Skin of body (tissue), 2 donors: ENCODE measurements around the gene FGFR3. TPM values are rescaled to one million over a fixed set of nuclear protein-coding genes. Genes with fewer than 3 reads are reported as not detected.

Source experiments
- DNase-seq: peaks from one replicate; lab custom pipeline; 2025; lab: John Stamatoyannopoulos, UW
- total RNA-seq: library from RNA; depleted of rRNA; stranded (reverse); fragments of >200 nt; gene quantifications from one replicate; pipeline ENCODE4 v1.2.3, GENCODE V29; 2014

Gene FGFR3
- total RNA-seq, 1 donor from 2014 or later, result 30.4 TPM

DNA sequence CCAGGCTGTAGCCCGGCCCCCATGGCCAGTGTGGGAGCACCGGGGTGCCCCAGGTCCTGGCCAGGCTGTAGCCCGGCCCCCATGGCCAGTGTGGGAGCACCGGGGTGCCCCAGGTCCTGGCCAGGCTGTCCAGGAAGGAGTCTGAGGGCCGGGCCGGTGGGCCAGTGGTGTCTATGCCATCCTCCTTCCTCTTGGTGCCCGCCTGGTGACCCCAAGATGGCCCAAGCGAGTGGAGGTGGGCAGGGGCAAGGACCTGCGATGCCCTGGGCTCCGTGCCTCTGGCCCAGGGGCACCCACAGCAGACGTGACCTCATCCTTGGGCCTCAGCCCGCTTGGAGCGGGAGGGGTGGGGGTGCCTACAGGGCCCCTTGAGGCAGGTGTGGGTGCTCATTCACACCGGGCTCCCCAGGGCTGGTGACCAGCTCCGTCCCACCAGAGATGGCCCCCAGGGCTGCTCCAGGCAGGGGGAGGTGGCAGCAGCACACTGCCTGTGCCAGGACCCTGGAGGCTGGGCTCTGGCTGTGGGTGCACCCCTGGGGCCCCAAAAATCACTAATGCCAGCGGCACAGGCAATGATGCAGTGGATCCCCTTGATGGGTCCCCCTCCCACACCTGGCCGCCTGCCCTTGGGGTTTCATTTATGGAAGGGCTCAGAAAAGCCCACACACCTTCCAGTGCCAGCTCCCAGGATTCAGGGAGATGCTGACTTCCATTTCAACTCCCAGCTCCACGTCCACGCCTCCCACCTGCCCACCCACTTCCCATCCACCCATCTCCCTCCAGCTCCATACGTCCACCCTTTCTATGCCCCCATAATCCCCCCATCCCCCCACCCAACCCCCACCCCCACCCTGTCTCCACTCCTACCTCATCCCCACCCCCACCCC, 36.0 kb upstream of the FGFR3 start:
- no peak for DNase-seq

DNA sequence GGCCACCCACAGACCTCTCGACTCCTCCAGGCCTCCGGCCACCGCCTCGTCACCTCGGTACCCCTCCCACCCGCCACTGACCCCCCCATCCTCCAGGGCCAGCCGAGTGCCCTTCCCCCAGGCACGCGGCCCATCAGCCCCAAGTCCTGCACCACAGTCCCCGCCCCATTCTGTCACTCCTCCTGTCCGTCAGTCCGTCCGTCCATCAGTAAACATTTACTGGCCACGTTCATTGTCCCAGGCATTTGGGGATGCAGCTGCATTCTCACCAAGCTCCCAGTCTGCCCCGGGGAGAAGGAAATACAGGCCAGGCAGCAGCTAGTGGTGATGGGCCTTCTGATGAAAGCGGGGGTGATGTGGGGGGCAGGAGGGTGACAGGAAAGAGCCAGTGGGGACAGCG, 35.3 kb upstream of the FGFR3 start:
- no peak for DNase-seq

DNA sequence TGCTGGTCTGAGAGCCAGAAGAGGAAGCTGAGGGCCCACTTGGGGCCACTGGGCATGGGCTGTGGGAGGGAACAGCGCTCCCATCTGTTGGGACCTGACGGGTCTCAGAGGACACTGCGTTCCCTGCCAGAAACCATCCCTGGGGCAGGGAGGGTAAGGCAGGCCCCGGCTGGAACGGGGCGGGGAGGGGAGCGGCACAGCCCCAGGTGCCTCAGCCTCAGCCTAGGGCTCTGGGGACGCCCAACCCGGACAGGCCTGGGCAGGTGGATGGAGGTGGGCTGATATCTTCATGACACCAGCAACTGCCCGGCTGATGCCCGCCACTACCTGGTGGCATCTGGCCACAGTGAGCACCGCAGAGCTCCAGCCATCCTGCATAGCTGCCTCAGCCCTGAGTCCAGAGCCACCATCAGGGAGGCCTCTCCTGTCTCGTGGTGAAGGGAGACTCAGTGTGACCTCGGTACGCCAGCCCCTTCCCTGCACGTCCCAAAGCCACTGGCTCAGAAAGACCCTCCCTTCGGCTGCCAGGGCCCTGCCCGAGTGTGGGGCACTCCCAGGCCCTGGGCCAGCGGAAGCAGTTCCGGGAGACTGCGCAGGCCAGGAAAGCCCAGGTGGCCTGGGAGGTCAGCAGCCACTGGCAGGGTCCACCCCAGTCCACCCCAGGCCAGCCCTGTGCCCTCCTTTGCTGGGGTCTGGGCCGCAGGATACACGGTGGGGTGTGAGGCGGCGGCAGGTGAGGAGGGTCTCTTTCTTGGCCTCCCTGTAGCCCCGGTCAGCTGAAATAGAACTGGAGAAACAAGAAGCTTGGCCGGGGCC, 34.6 kb upstream of the FGFR3 start:
- DNase-seq, result no peak

DNA sequence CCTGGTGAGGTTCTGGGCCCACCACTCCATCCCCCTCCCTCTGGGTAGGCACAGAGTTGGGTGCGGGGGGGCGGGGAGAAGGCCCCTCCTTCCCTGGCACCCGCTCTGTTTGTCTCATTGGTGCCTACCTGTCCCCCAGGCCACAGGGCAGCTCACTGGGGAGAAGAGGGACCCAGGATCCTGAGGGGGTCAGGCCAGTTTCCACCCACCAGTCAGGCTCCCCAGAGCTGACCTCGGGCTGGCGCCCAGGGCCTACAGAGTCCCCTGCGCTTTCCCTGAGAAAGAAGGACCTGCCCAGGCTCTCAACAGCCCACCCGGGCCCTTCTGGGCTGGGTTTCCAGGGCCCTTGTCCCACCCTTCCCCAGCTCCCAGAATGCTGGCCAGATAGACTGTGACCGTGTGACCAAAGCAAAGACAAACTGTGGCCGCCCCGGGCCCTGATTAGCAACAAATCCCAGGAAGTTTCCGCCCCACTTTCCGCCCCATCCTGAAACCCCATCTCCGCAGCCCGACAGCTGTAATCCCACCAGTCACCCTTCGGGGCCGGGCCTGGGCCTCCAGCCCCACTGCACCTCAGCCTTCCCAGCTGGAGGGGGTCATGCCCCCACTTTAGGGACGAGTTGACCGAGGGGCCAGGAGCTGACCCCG, 33.8 kb upstream of the FGFR3 start:
- no peak for DNase-seq

DNA sequence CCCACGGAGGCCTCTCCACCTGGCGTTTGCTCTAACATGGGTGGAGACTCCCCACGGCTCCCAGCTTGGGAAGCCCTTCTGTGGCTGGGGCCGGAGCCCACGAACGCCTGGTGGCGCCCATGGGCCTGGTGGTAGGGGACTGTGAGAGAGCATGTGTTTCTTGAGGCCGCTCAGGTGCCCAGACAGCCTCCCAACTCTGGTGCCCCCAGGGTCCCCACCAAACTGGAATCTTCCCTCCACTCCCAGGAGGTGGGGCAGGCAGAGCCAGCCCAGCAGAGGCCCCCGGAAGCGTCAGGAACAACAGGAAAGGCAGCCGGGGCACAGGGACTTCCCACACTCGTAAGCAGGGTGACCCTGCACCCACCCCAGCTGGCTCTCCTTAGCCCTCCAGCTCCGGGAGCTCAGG, 33.3 kb upstream of the FGFR3 start:
- DNase-seq, result no peak

DNA sequence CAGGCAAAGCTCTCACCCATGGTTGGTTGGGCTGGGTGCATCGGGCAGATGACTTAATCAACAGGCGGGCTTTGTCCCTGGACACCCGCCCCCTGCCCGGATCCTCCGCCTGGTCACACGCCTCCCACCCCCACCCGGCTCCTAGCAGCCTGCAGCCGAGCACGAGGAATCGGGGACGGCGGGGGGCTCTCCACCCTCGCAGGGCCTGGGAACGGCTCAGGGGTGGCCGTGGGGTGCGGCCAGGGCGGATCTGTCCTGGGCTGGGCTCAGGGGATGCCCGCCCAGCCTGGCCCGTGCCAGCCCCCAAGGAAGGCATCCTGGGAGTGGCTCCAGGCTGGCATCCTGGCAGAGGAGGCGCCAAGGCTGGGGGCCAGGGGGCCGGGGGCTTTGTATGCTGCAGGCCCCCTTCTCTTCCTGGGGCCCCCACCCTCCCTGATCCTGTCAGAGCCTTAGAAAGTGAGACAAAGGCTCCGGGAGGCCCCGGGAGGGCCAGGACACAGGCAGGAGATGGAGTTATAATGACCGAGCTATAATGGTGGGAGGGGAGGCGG, 32.5 kb upstream of the FGFR3 start:
- no peak for DNase-seq

DNA sequence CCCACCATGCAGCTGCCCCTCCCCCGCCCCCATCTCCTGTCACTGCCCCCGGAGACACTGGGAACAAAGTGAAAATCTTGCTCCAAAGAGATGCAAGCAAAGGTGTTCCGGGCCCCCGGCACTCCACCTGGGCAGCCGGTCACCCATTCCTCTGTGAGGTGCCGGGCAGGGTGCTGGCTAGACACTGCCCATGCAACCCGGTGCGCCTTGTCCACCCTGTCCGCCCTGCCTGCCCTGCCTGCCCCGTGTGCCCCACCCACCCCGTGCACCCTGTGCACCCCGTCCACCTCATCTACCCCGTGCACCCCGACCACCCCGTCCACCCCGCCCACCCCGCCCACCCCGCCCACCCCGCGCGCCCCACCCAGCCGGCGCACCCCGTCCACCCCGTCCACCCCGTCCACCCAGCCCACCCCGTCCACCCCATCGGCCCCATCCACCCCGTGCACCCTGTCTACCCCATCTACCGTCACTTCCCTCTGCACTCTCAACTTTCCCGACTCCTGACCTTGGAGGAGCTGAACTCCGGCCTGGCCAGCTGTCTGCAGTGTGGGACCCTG, 31.9 kb upstream of the FGFR3 start:
- DNase-seq, result no peak

DNA sequence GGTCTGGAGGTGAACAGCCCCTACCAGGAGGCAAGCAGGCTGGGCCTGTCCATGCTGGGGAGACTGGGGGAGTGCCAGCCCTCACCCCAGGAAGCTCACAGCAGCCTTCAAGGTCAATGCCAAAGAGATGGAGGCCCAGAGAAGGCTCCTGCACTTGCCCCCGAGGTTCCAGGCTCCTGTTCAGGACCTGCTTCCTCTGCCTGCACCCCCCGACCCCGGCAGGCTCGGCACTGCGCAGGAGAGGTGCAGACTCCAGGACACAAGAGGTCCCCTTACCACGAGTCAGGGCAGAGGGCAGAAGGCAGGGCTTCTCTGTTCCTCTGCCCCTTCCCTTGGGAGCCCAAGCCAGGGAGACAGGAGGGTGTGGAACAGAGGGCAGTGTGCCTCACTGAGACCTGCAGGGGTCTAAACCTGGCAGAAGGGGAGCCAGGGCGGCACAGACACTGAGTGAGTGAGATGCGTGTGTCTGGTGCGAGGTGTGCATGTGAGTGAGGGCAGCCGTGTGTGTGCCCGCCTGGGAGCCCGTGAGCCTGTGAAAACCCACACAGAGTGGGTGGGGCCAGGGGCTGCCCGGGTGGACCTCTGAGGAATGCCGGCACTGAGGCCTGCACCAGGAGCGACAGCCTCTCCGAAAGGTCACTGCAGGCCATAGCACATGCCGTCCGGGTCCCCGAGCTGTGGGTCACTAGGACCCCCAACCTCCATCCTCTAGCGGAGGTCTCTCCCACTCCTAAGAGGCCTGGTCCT, 30.7 kb upstream of the FGFR3 start:
- no peak for DNase-seq

DNA sequence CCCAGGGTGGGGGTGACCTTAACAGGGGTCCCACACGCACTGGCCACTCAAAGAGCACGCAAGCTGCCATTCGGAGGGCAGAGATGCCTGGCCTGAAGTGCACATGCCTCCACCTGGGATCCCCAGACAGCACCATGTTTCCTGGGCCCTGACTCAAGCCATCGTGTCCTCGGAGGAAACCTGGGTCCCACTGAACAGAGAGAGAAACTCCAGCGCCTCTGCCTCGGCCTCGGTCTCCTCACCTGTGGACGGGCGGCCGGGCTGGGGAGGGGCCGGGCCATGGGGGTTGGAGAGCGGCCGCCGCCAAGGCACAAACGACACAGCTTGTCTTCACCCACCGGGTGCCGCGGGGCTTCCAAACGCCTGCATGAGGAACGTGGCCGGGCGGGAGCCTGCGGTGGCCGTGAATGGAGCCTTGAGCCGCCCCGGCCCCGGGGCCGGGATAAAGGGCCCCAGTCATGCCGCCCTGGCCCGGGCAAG, 30.0 kb upstream of the FGFR3 start:
- DNase-seq, result no peak

DNA sequence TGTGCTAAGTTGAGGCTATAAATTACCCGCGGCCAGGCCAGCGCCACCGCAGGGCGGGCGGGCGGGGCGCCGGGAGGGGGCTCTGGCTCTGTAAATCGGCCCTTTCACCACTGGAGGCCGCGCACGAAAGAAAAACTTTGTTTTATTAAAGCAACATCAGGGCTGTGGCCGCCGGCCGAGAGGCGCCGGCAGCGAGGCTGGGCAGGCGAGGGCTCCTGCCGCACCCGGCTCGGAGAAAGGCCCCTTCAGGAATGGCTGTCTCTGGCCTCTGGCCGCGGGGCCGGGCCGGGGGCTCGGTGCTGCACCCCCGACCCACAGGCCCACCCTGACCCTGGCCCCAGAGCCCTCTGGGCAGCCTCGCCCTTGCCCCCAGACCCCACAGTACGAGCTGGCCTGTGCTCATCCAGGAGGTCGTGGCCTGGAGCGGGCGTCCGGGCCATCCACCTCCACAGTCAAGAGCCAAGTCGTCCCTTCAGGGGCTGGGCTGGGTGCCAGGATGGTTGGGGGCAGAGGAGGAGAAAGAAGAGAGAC, 29.5 kb upstream of the FGFR3 start:
- no peak for DNase-seq

DNA sequence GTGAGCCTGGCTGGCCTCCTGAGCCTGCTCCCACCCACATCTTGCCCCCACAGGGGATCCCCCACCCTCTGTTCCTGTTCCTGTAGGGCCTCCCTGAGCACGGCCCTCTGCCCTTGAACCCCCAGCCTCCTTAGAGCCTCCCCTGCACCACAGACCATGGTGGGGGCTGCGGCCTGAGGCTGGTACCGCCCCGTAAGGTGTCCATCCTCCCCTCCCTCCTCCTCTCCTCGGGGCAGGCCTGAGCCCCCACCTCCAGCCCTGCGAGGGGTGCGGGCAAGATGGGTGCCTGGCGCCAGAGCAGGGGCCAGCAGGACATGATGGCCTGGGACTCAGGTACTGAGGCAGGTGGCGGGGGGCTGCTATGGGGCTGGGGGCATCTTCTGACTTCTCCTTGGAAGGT, 28.4 kb upstream of the FGFR3 start:
- DNase-seq, result no peak

DNA sequence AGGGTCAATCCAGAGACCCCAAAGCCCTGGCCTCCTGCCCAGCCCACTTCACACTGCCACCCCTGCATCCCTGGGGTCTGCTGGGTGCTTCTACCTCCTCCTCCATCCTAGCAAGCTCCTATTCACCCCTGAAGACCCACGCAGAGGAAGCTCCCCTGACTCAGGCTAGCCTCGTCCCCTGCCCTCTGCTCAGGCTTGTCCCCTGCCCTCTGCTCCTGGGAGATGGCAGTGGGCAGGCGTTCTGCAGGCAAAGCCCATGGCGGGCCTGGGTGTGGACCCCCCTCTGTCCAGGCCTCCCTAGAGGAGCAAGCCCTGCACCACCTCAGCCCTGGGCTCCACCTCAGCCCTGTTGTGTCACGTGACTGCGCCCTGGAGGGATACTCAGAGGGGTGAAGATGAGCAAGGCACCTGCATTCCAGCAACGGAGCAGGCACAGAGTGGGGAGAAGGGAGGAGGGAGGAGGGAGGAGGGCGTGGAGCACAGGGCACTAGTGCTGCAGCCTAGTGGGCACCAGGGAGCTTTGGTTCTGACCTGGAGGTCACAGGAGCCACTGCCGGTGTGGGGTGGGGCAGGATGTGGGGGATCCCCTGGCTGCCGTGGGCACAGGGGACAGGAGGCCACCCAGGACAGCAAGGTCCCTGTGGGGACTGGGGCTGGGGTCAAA, 27.6 kb upstream of the FGFR3 start:
- DNase-seq, result no peak

DNA sequence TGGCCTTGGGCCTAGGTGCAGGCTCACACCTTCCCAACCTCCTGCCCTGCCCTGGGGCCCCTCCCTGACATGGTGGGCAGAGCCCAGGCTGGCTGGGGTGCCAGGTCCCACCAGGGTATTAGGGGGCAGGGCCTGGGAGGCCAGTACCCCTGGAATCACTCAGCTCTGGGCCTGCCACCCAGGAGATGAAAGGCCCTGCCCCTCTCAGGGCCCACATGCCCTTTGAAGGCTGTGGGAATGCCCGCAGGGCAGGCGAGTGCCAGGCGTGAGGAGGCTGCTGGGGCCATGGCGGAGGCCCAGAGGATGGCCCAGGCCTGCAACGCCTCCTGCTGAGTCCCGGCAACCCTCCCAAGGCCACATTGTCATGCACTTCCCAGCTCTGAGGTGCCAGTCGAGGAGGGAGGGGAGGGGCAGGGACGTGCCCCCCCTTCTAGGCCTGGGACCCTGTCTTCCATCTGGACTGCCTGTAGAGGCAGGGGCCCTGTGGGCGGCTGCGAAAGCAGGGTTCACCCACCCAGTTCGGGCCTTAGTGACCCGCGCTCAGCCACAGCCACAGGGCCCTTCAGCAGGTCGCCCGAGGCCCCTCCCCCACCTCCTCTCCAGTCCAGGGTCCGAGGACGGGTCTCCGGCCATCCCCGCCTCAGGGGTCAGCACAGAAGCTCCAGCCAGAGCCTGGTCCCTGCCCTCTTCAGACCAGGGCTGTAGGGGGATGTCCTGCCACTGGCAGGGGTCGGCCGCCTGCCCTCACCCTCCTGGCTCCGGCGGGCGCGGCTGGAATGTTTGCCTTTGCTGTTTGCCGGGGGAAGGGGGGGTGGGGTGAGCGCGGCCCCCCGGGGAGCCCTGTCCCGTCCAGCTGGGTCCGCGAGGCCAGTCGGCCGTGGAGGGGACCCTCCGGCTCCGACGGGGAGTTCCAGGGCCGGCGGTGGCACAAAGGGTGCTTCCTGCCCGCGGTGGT, 26.7 kb upstream of the FGFR3 start:
- no peak for DNase-seq

DNA sequence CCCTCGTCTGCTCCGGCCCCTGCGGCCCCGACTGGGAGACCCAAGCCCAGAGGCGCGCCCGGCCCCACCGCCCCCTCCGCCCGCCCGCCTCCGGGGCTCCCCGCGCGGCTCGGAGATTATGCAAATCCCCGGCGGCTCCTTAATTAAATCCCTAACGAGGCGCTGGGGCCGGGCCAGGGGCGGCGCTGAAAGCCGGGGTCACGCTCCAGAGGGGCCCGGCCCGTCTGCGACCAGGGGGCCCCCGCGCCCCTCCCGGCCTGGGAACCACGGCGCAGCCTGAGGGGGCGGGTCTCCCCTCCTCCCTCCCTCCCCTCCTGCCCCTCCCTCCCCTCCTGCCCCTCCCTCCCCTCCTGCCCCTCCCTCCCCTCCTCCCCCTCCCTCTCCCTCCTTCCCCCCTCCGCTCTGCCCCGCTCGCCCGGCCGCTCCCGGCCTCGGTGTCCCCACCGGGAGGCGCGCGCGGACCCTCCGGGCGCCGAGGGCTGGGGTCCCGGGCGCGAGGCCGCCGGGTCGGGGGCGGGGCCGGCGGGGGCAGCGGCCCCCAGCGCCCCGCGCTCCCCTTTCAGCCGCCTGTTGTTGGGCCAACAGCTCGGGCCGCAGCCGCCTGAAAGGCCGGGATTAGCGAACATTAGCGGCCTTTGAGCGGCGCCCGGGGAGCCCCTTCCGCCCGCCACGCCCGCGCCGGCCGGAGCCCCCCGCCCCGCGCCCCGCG, 25.9 kb upstream of the FGFR3 start:
- no peak for DNase-seq

DNA sequence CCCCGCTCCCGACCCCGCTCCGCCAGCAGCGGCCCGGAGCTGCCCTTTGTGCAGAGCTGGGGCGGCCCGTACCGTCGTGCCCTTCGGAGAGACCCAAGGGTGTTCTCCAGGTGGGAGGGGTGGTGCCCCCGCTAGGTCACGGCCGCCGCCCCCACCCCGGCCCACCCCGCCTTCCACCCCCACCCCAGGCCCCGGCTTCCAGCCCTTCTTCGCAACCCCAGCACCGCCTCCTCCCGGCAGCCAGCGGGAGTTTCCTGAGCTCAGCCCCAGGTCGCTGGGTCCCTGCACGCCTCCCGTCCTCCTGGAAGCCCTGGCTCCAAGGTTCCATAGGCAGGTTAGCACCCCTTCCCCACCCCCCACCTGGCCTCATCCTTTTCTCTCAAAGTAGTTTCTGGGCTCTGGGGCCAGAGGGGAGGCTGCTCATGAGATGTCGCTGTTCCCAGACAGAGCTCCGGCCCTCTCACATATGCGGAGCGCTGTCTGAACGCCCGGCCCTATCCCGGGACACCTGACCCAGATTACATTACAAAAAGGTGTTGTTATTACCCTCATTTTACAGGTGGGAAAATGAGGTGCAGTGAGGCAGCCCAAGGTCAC, 25.2 kb upstream of the FGFR3 start:
- no peak for DNase-seq

DNA sequence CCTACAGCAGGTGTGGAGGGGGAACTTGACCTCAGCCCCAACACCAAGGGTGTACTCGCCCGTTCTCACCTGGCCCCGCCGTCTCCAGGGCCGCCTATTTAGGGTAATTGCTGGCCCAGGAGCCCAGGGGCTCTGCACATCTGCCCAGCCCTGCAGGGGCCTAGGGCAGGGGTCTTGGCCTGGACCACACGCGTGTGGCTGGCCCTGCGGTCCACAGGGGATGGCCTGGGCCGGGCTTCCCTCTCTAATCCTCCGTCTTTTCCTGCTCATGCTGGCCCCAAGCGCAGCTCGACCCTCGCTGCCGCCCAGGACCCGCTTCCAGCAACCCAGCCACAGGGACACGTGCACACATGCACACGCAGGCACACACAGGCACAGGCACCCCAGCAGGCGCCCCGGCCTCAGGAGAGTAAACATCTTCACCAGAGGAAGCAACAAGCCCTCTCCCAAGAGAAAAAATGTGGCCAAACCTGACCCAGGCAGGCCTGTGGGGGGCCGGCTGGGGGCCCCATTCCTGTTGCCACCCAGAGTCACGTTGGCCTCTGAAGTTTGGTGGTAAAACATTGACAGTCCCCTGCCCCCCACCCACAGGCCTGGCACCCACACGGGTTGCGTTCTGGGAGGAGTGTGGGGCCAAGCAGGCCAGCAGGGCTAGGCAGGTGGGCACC, 24.6 kb upstream of the FGFR3 start:
- no peak for DNase-seq

DNA sequence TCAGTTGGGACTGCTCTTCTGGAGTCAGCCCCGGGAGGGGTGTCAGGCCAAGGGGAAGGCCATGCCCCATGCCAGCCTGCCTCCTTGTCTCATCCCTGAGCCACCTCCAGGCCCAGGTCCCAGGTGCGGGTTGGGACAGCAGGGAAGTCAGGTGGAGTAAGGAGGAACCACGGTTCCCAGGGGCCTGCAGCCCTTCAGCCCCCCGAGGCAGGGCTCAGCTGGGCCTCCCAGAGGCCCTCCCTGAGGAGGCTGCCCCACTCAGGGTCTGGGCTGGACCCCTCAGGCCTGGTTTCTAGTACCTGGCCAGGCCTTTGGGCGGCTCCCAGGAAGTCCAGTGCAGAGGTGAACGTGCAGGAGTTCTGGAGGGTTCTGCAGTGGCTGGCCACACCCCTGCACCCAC, 23.4 kb upstream of the FGFR3 start:
- DNase-seq, result no peak
